Activated naive CD4-positive, alpha-beta T cell treated with anti-CD3 and anti-CD28 coated beads, Interleukin-2, amount 50 U/mL, for 72 hours (primary cell): ENCODE data around the gene EMC10. TPM values are rescaled to one million over a fixed set of nuclear protein-coding genes. Genes with fewer than 3 reads are reported as not detected.
A peak's percentile ranks its signal among the peaks of the same experiment; 100 is the strongest.

ENCODE experiments used
- ATAC-seq, 2 donors: fragments of 150-1000 bp; cut with Tn5 transposase; 2 replicates each; pipeline ENCODE4 v1.10.0; 2021; ENCODE audit warnings: mild to moderate bottlenecking in 2 of 2, moderate library complexity in 2 of 2
- DNase-seq, 2 donors: peaks; one replicate each; pipeline ENCODE4 v3.0.0; 2021 to 2022; ENCODE audit warnings: low spot score in 2 of 2
- H3K27ac Mint-ChIP-seq, 2 donors: one replicate each; pipeline ENCODE4 v1.8.0; 2022; ENCODE audit warnings: mild to moderate bottlenecking in 2 of 2, mixed read lengths in 2 of 2
- H3K36me3 Mint-ChIP-seq, 2 donors: one replicate each; pipeline ENCODE4 v1.8.0; 2022; ENCODE audit warnings: mixed read lengths in 2 of 2
- H3K9me3 Mint-ChIP-seq, 2 donors: one replicate each; pipeline ENCODE4 v1.8.0; 2022; ENCODE audit warnings: mixed read lengths in 2 of 2
- total RNA-seq, 2 donors: library from RNA; stranded (reverse); gene quantifications; one replicate each; pipeline ENCODE4 v1.2.3, GENCODE V29; 2022

EMC10 gene
- total RNA-seq, 2 donors from 2014 or later: 27.3 to 45.5 TPM

- Mint-ChIP-seq H3K27ac (no peak overlapping the region), H3K36me3 (peaks cover 4 to 27% of the 10 kb centered on the region in 2 donors), H3K9me3 (peaks cover 0 to 4% of the 10 kb centered on the region in 2 donors)
- ATAC-seq (no peak), DNase-seq (no peak)
Observed at GRCh38 chr19:50485284-50485955, 9.1 kb downstream of the EMC10 start.

- H3K27ac Mint-ChIP-seq: peak overlapping the region in 1 of 2 donors; percentile 19
- H3K9me3 Mint-ChIP-seq: peaks cover 0 to 4% of the 10 kb centered on the region in 2 donors
- peak; percentile 39 to 68 for ATAC-seq
- peaks cover 4 to 27% of the 10 kb centered on the region in 2 donors for H3K36me3 Mint-ChIP-seq
- peak in 1 of 2 donors; percentile 77 for DNase-seq
Observed at GRCh38 chr19:50486823-50487515, 10.7 kb downstream of the EMC10 start.

GRCh38 chr19:50488389-50489194 is 12.3 kb downstream of the EMC10 start:
- Mint-ChIP-seq H3K9me3 (peaks cover 0 to 4% of the 10 kb centered on the region in 2 donors), H3K36me3 (peaks cover 0 to 22% of the 10 kb centered on the region in 2 donors), H3K27ac (peak overlapping the region; percentile 15 to 42)
- DNase-seq (no peak), ATAC-seq (no peak)

GRCh38 chr19:50489461-50490011 is 13.2 kb downstream of the EMC10 start:
- H3K27ac Mint-ChIP-seq: peak overlapping the region in 1 of 2 donors; percentile 42
- DNase-seq (no peak), ATAC-seq (no peak)
- peaks cover 0 to 22% of the 10 kb centered on the region in 2 donors for H3K36me3 Mint-ChIP-seq
- H3K9me3 Mint-ChIP-seq: peaks cover 0 to 4% of the 10 kb centered on the region in 2 donors

- Mint-ChIP-seq H3K27ac (peak overlapping the region in 1 of 2 donors; percentile 76), H3K9me3 (peaks cover 0 to 4% of the 10 kb centered on the region in 2 donors), H3K36me3 (peaks cover 0 to 16% of the 10 kb centered on the region in 2 donors)
- ATAC-seq (no peak), DNase-seq (no peak)
Observed at GRCh38 chr19:50490411-50490811, 14.1 kb downstream of the EMC10 start.

GRCh38 chr19:50490991-50491472 is 14.7 kb downstream of the EMC10 start:
- H3K36me3 Mint-ChIP-seq: peaks cover 0 to 11% of the 10 kb centered on the region in 2 donors
- DNase-seq (no peak), ATAC-seq (no peak)
- peak overlapping the region in 1 of 2 donors; percentile 76 for H3K27ac Mint-ChIP-seq
- H3K9me3 Mint-ChIP-seq: no peaks in the 10 kb centered on the region

- H3K36me3 Mint-ChIP-seq: no peaks in the 10 kb centered on the region
- ATAC-seq (peak; percentile 57 to 81), DNase-seq (no peak)
- no peaks in the 10 kb centered on the region for H3K9me3 Mint-ChIP-seq
- H3K27ac Mint-ChIP-seq: peak overlapping the region; percentile 47 to 76
Observed at GRCh38 chr19:50492303-50493052, 16.2 kb downstream of the EMC10 start.

GRCh38 chr19:50493171-50493570 is 16.9 kb downstream of the EMC10 start:
- DNase-seq (no peak), ATAC-seq (no peak)
- Mint-ChIP-seq H3K27ac (no peak overlapping the region), H3K36me3 (no peaks in the 10 kb centered on the region), H3K9me3 (no peaks in the 10 kb centered on the region)

GRCh38 chr19:50494186-50495019 is 18.1 kb downstream of the EMC10 start:
- ATAC-seq: no peak
- Mint-ChIP-seq H3K36me3 (no peaks in the 10 kb centered on the region), H3K27ac (peak overlapping the region in 1 of 2 donors; percentile 45), H3K9me3 (no peaks in the 10 kb centered on the region)
- no peak for DNase-seq

GRCh38 chr19:50495020-50495531 is 18.8 kb downstream of the EMC10 start:
- DNase-seq: no peak
- Mint-ChIP-seq H3K27ac (peak overlapping the region in 1 of 2 donors; percentile 45), H3K36me3 (no peaks in the 10 kb centered on the region), H3K9me3 (no peaks in the 10 kb centered on the region)
- no peak for ATAC-seq

- peak in 1 of 2 donors; percentile 42 for DNase-seq
- H3K36me3 Mint-ChIP-seq: no peaks in the 10 kb centered on the region
Observed at GRCh38 chr19:50496189-50497021, 20.1 kb downstream of the EMC10 start.

GRCh38 chr19:50497022-50497405 is 20.7 kb downstream of the EMC10 start:
- Mint-ChIP-seq H3K9me3 (no peaks in the 10 kb centered on the region), H3K27ac (no peak overlapping the region), H3K36me3 (no peaks in the 10 kb centered on the region)
- DNase-seq (no peak), ATAC-seq (no peak)

More at GRCh38 chr19:50496189-50497021, 20.1 kb downstream of the EMC10 start:
- no peak for ATAC-seq
- H3K9me3 Mint-ChIP-seq: no peaks in the 10 kb centered on the region
- H3K27ac Mint-ChIP-seq: no peak overlapping the region

- Mint-ChIP-seq H3K9me3 (no peaks in the 10 kb centered on the region), H3K27ac (no peak overlapping the region), H3K36me3 (no peaks in the 10 kb centered on the region)
- DNase-seq: no peak
- ATAC-seq: no peak
Observed at GRCh38 chr19:50498219-50499056, 22.1 kb downstream of the EMC10 start.
